ENCODE measurements around the gene PAXX. TPM values are rescaled to one million over a fixed set of nuclear protein-coding genes. Genes with fewer than 3 reads are reported as not detected.
A peak's percentile ranks its signal among the peaks of the same experiment; 100 is the strongest.

The PAXX gene
- total RNA-seq, 1 donor from 2014 or later, result 19.8 TPM

DNA sequence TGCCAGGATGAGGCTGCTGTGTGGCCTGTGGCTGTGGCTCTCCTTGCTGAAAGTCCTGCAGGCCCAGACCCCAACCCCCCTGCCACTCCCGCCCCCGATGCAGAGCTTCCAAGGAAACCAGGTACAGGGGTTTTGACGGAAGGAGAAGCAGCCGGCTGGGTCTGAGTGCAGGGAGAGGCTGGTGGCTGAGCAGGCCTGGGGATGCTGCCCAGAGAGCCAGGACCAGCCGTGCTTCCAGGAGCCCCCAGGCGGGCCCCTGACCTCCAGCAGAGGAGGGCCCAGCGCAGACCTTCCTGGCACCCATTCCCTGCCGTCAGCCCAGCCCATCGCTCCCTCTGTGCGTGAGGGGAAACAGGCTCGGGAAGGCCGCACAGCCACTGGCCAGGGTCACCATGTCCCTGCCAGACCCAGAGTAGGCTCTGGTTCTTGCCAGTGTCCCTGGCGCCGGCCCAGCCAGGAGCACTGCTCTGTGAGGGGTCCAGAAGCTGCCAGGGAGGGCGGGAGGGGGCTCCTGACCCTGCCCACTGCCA lies 39.8 kb upstream of the PAXX start:
- Histone ChIP-seq H3K9me3 (replicated peaks) (no peaks in the 10 kb centered on the region), H3K27ac (replicated peaks) (peak overlapping the region; percentile 94), H3K27me3 (ENCODE audit: low read depth) (no peaks in the 10 kb centered on the region), H3K4me3 (peak overlapping the region; percentile 34), H3K4me1 (peaks cover 52% of the 10 kb centered on the region), H3K36me3 (no peaks in the 10 kb centered on the region)
- DNase-seq, result no peak
- intact Hi-C loops (cut with micrococcal nuclease), result no loop called here
- TF ChIP-seq, protein P1, sequence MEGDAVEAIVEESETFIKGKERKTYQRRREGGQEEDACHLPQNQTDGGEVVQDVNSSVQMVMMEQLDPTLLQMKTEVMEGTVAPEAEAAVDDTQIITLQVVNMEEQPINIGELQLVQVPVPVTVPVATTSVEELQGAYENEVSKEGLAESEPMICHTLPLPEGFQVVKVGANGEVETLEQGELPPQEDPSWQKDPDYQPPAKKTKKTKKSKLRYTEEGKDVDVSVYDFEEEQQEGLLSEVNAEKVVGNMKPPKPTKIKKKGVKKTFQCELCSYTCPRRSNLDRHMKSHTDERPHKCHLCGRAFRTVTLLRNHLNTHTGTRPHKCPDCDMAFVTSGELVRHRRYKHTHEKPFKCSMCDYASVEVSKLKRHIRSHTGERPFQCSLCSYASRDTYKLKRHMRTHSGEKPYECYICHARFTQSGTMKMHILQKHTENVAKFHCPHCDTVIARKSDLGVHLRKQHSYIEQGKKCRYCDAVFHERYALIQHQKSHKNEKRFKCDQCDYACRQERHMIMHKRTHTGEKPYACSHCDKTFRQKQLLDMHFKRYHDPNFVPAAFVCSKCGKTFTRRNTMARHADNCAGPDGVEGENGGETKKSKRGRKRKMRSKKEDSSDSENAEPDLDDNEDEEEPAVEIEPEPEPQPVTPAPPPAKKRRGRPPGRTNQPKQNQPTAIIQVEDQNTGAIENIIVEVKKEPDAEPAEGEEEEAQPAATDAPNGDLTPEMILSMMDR (IDR thresholded peaks at IDR 0.05; ENCODE audit: borderline replicate concordance), result no peak

GRCh38 chr9:136952876-136953770 lies 39.1 kb upstream of the PAXX start:
- Histone ChIP-seq H3K36me3 (no peaks in the 10 kb centered on the region), H3K9me3 (replicated peaks) (no peaks in the 10 kb centered on the region), H3K27me3 (ENCODE audit: low read depth) (no peaks in the 10 kb centered on the region), H3K4me3 (peak overlapping the region; percentile 34), H3K4me1 (peaks cover 45% of the 10 kb centered on the region), H3K27ac (replicated peaks) (peak overlapping the region; percentile 94)
- TF ChIP-seq, protein P1 (IDR thresholded peaks at IDR 0.05; ENCODE audit: borderline replicate concordance), result no peak
- DNase-seq, result no peak
- intact Hi-C loops (cut with micrococcal nuclease), result no loop called here

- peaks cover 38% of the 10 kb centered on the region for H3K4me1 ChIP-seq
- TF ChIP-seq, protein P1 (IDR thresholded peaks at IDR 0.05; ENCODE audit: borderline replicate concordance), result no peak
- intact Hi-C loops (cut with micrococcal nuclease), result no loop called here
- no peaks in the 10 kb centered on the region for H3K9me3 ChIP-seq (replicated peaks)
- H3K27me3 ChIP-seq (ENCODE audit: low read depth), result no peaks in the 10 kb centered on the region
- no peak for DNase-seq
- H3K36me3 ChIP-seq, result no peaks in the 10 kb centered on the region
- no peak overlapping the region for H3K27ac ChIP-seq (replicated peaks)
- H3K4me3 ChIP-seq, result no peak overlapping the region
These were observed 38.4 kb upstream of the PAXX start for GRCh38 chr9:136953771-136954269.

GRCh38 chr9:136954270-136955083 lies 37.7 kb upstream of the PAXX start:
- intact Hi-C loops (cut with micrococcal nuclease), result no loop called here
- H3K36me3 ChIP-seq, result no peaks in the 10 kb centered on the region
- DNase-seq, result no peak
- no peaks in the 10 kb centered on the region for H3K27me3 ChIP-seq (ENCODE audit: low read depth)
- peaks cover 31% of the 10 kb centered on the region for H3K4me1 ChIP-seq
- TF ChIP-seq, protein P1 (IDR thresholded peaks at IDR 0.05; ENCODE audit: borderline replicate concordance), result no peak
- H3K4me3 ChIP-seq, result no peak overlapping the region
- no peaks in the 10 kb centered on the region for H3K9me3 ChIP-seq (replicated peaks)
- no peak overlapping the region for H3K27ac ChIP-seq (replicated peaks)

DNA sequence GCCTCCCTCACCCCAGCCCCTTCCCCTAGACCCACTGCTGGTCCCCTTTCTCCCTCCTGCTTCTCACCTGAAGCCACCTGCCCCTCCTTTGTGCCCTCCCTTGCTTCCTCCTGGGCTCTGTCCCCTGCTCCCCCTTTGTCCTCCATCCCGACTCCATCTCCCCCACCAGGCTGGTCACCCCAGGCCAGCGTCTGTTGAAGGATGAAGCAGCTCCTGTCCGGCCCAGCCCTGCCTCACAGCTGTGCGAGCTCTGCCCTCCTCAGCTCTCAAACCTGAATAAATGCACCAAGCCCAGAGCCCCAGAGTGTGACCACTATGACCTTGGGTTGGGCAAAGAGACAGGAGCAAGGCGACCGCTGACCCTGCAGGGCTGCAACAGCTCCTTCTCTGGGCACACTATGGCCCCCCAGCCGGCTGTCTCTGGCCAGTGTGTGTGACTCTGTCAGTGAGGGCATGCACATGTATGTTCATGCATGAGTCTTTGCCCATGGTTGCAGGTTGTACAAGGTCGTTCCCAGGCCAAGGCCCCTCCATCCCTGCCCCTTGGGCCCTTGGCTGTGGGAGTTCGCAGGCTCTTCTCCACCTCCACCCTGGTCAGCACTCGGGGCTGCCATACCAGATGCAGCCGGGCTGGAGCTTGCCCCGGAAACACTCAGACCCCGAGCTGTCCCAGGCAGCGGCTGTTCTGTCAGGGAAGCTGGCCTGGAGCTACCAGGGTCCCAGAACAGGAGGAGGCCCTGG lies 36.9 kb upstream of the PAXX start:
- TF ChIP-seq, protein P1 (IDR thresholded peaks at IDR 0.05; ENCODE audit: borderline replicate concordance), result no peak
- Histone ChIP-seq H3K4me3 (no peak overlapping the region), H3K27ac (replicated peaks) (no peak overlapping the region), H3K27me3 (ENCODE audit: low read depth) (no peaks in the 10 kb centered on the region), H3K36me3 (no peaks in the 10 kb centered on the region), H3K4me1 (peaks cover 24% of the 10 kb centered on the region), H3K9me3 (replicated peaks) (no peaks in the 10 kb centered on the region)
- no peak for DNase-seq
- intact Hi-C loops (cut with micrococcal nuclease), result no loop called here

All from left ventricle myocardium inferior (tissue), 1 donor.